Upper lobe of right lung (tissue), 1 donor: ENCODE results near the gene SLC12A4. TPM values are rescaled to one million over a fixed set of nuclear protein-coding genes. Genes with fewer than 3 reads are reported as not detected.

Source experiments
- ATAC-seq: fragments of 200-7000 bp; cut with Tn5 transposase; one replicate; pipeline ENCODE4 v1.9.1; 2020; ENCODE audit warnings: mild to moderate bottlenecking, moderate library complexity
- DNase-seq: peaks from one replicate; pipeline ENCODE4 v3.0.0-alpha.2; 2020
- H3K27ac ChIP-seq: fragments of 200-600 bp; one replicate; pipeline ENCODE4 v1.8.0; 2022
- H3K27me3 ChIP-seq: fragments of 200-600 bp; one replicate; pipeline ENCODE4 v1.8.0; 2022; ENCODE audit warnings: mild to moderate bottlenecking
- H3K36me3 ChIP-seq: fragments of 200-600 bp; one replicate; pipeline ENCODE4 v1.8.0; 2022
- H3K4me1 ChIP-seq: fragments of 200-600 bp; one replicate; pipeline ENCODE4 v1.8.0; 2022
- H3K4me3 ChIP-seq: fragments of 200-600 bp; one replicate; pipeline ENCODE4 v1.8.0; 2022; ENCODE audit warnings: mild to moderate bottlenecking
- H3K9me3 ChIP-seq: fragments of 200-600 bp; one replicate; pipeline ENCODE4 v1.8.0; 2022
- intact Hi-C: fragments of 100-400 bp; cut with DNase I; formaldehyde crosslinking; loops from one replicate; pipeline ENCODE4 v1.11.0; 2022
- total RNA-seq: library from RNA; stranded (reverse); fragmentation: NEBNext Ultra II Directional; extraction: Animal tissue kit (Norgen Biotek cat#: 25700); gene quantifications from one replicate; pipeline ENCODE4 v1.2.1, GENCODE V29; 2021
- TF ChIP-seq, protein P1 (sequence below): fragments of 200-600 bp; IDR thresholded peaks from one replicate; pipeline ENCODE4 v1.8.0; 2022; ENCODE audit warnings: antibody characterized with exemption
- donor health status: DM: no; HTN: yes; CAD: no; lungs with severe emphysema.

The SLC12A4 gene
- total RNA-seq, 1 donor from 2014 or later: 102 TPM

DNA sequence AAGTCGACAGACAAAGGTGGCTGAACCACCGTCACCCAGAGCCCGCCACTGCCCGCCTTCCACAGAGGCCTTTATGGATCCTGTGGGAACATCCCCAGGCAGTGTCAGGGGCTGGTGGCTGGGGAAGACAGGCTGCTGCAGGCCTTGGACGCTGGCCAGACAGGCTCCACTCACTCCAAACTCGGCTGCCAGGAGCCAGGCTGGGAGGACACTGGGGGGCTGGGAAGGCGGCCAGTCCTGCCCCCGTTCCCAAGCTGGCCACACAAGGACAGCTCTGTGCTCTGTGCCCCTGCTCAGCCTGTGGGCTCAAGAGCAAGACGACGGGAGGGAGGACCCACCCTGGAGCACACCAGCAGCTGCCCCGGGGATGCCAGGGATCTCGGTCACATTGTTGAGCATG lies 17.0 kb downstream of the SLC12A4 start:
- Histone ChIP-seq H3K36me3 (peaks cover 100% of the 10 kb centered on the region), H3K4me3 (no peak overlapping the region), H3K9me3 (no peaks in the 10 kb centered on the region), H3K27me3 (no peaks in the 10 kb centered on the region), H3K27ac (peak overlapping the region; percentile 17), H3K4me1 (peaks cover 6% of the 10 kb centered on the region)
- TF ChIP-seq, protein P1, sequence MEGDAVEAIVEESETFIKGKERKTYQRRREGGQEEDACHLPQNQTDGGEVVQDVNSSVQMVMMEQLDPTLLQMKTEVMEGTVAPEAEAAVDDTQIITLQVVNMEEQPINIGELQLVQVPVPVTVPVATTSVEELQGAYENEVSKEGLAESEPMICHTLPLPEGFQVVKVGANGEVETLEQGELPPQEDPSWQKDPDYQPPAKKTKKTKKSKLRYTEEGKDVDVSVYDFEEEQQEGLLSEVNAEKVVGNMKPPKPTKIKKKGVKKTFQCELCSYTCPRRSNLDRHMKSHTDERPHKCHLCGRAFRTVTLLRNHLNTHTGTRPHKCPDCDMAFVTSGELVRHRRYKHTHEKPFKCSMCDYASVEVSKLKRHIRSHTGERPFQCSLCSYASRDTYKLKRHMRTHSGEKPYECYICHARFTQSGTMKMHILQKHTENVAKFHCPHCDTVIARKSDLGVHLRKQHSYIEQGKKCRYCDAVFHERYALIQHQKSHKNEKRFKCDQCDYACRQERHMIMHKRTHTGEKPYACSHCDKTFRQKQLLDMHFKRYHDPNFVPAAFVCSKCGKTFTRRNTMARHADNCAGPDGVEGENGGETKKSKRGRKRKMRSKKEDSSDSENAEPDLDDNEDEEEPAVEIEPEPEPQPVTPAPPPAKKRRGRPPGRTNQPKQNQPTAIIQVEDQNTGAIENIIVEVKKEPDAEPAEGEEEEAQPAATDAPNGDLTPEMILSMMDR: no peak
- DNase-seq (no peak), ATAC-seq (peak; percentile 2)
- intact Hi-C loops: no loop called here

DNA sequence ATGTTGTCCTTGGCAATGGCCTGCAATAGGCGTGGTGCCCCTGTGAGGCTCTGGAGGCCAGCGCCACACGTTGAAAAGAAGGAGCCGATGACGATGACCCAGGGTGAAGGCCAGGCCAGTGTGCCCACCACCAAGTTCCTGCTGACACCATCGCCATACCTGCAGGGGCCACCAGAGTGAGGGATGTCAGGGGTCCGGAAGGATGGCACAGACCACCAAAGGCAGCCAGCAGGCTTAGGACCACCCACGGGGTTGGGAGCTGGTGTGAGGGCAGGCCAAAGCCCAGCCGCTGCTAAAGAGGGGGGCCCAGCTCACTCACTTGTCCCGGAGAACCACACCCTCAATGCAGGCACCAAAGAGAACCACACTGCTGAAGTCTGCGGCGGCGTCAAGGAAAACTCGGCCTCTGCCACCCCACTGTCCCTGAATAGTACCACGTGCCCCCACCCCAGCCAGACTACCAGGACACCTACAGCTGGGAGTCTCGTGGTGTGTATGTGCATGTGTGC lies 18.0 kb downstream of the SLC12A4 start:
- Histone ChIP-seq H3K4me1 (peaks cover 6% of the 10 kb centered on the region), H3K27ac (no peak overlapping the region), H3K36me3 (peaks cover 100% of the 10 kb centered on the region), H3K27me3 (no peaks in the 10 kb centered on the region), H3K9me3 (no peaks in the 10 kb centered on the region), H3K4me3 (no peak overlapping the region)
- TF ChIP-seq, protein P1: no peak
- intact Hi-C loops: no loop called here
- DNase-seq: no peak
- no peak for ATAC-seq

DNA sequence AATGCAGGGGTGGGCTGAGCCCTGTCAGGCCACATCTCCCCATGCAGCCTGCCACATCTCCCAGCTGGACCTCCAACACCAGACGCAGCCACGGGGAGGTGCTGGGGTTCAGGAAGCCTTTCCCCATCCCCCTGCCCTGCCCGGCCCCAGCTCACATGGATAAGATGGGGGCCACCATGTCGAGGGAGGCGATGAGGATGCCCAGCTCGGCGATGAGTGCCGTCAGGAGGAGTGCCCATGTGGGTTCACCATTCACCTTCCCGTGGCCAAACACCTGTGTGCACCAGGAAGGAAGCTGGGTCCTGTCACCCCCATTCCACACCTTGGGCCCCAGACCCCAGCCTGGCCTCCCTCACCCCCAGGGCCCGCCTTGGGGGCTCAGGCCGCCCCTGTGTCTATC lies 18.8 kb downstream of the SLC12A4 start:
- DNase-seq: no peak
- Histone ChIP-seq H3K9me3 (no peaks in the 10 kb centered on the region), H3K4me3 (no peak overlapping the region), H3K27ac (no peak overlapping the region), H3K4me1 (peaks cover 10% of the 10 kb centered on the region), H3K36me3 (peaks cover 100% of the 10 kb centered on the region), H3K27me3 (no peaks in the 10 kb centered on the region)
- TF ChIP-seq, protein P1: no peak
- no peak for ATAC-seq
- intact Hi-C loops: no loop called here

DNA sequence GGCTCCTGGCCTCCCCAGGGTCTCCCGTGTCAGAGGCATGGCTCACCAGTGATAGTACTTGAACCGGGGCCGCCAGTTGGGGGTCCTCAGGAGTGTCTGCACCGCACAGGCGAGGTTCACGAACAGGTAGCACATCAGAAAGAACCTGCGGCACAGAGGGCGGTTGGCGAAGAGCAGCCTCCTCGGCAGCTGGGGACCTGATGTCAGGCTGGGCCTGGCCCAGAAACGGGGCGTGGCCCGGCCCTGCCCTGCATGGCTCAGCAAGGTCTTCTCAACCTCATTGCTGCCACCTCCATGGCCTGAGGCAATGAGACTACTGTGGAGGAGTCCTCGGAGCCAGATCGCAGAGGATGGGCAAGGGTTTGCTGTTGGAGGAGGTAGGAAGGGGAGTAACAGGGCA lies 20.4 kb downstream of the SLC12A4 start:
- peaks cover 91% of the 10 kb centered on the region for H3K36me3 ChIP-seq
- no peak overlapping the region for H3K4me3 ChIP-seq
- H3K27me3 ChIP-seq: no peaks in the 10 kb centered on the region
- H3K9me3 ChIP-seq: no peaks in the 10 kb centered on the region
- TF ChIP-seq, protein P1: no peak
- ATAC-seq: no peak
- peaks cover 15% of the 10 kb centered on the region for H3K4me1 ChIP-seq
- DNase-seq: no peak
- no peak overlapping the region for H3K27ac ChIP-seq
- intact Hi-C loops: no loop called here

DNA sequence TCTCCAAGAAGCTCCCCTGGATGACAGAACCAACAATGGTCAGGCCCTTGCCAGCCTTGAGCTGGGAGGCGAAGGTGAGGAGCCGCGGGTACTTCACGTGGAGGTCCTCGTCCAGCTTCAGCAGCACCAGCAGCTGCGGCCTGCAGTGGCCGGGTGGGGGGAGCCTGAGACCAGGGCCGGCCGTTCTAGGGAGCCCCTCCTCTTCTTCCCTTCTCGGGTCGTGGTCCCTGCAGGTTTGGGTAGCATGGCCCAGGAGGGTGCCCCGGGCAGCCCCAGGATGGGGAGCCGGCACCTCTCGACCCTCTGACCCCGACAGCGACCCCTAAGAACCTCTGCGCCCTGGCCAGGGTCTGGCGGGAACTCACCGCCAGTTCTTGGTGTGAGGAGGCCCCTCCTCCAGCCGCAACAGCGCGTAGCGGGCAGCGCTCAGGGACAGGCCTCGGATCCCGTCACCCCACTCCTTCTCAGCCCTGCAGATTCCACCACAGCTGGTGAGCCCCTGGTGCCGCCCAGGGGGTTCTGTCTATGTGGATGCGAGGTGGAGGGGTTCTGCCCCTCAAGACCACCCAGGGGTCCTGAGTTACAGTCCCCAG lies 21.4 kb downstream of the SLC12A4 start:
- Histone ChIP-seq H3K27me3 (no peaks in the 10 kb centered on the region), H3K4me3 (no peak overlapping the region), H3K27ac (no peak overlapping the region), H3K4me1 (peaks cover 14% of the 10 kb centered on the region), H3K36me3 (peaks cover 91% of the 10 kb centered on the region), H3K9me3 (no peaks in the 10 kb centered on the region)
- intact Hi-C loops: no loop called here
- DNase-seq (no peak), ATAC-seq (no peak)
- TF ChIP-seq, protein P1: no peak

DNA sequence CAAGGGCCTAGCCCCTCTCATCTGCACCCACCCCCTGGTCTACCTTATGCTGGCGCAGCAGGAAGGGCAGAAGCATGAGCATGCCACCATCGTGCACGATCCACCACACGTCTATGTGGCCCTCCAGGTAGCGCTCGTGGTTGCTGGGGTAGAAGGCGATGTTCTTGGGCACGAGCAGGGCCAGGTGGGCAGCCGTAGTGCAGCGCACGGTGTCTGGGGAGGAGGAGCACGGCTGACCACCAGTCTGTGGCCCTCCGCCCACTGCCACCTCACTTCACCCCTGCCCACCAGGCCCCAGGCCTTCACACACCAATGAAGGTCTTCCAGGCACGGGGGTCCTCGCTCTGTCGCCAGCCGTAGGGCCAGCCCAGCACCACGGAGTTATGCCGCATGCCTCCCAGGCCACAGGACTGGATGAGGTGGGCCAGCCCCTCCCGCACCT lies 22.3 kb downstream of the SLC12A4 start:
- DNase-seq (no peak), ATAC-seq (no peak)
- TF ChIP-seq, protein P1: no peak
- Histone ChIP-seq H3K9me3 (no peaks in the 10 kb centered on the region), H3K4me1 (peaks cover 9% of the 10 kb centered on the region), H3K36me3 (peaks cover 84% of the 10 kb centered on the region), H3K4me3 (no peak overlapping the region), H3K27ac (no peak overlapping the region), H3K27me3 (no peaks in the 10 kb centered on the region)
- intact Hi-C loops: no loop called here
